IMR-90 (cell line): ENCODE results near the gene DISP2.

Experiments
- BHLHE40 ChIP-seq: fragments of 150-350 bp; IDR thresholded peaks from 2 replicates; pipeline ENCODE4 v1.6.1; 2016; ENCODE audit warnings: mild to moderate bottlenecking, low read depth, low read length
- CTCF ChIP-seq: conservative IDR thresholded peaks from 2 replicates; pipeline ENCODE4 v1.5.1; 2012; ENCODE audit warnings: mild to moderate bottlenecking, low read depth, low read length, improper control_type of control experiment
- ELK1 ChIP-seq: fragments of 150-350 bp; IDR thresholded peaks from 2 replicates; pipeline ENCODE4 v1.6.1; 2016; ENCODE audit warnings: low read depth, mild to moderate bottlenecking, low read length, moderate library complexity, borderline replicate concordance
- NFE2L2 ChIP-seq: fragments of 150-350 bp; IDR thresholded peaks from 2 replicates; pipeline ENCODE4 v1.6.1; 2016; ENCODE audit warnings: low read depth, mild to moderate bottlenecking, low read length
- POLR2A ChIP-seq: IDR thresholded peaks from 2 replicates; pipeline ENCODE4 v1.6.1; 2012; ENCODE audit warnings: mild to moderate bottlenecking, low read depth, low read length
- RAD21 ChIP-seq: IDR thresholded peaks from 2 replicates; pipeline ENCODE4 v1.6.1; 2012; ENCODE audit warnings: low read length, improper control_type of control experiment
- RCOR1 ChIP-seq: IDR thresholded peaks from 2 replicates; pipeline ENCODE4 v1.6.1; 2012; ENCODE audit warnings: mild to moderate bottlenecking, low read length, improper control_type of control experiment; ENCODE audit not compliant: insufficient replicate concordance
- RFX5 ChIP-seq: IDR thresholded peaks from 2 replicates; pipeline ENCODE4 v1.8.0; 2012; ENCODE audit warnings: low read depth, mild to moderate bottlenecking, low read length, moderate library complexity
- USF2 ChIP-seq: fragments of 150-350 bp; IDR thresholded peaks from 2 replicates; pipeline ENCODE4 v1.6.1; 2017; ENCODE audit warnings: mild to moderate bottlenecking, antibody characterized with exemption, low read length, low read depth

GRCh38 chr15:40389824-40390595 is 32.0 kb downstream of the DISP2 start:
- TF ChIP-seq CTCF, result no peak
- no peak for TF ChIP-seq POLR2A
- no peak for TF ChIP-seq BHLHE40
- TF ChIP-seq USF2, result no peak
- no peak for TF ChIP-seq NFE2L2
- no peak for TF ChIP-seq RFX5
- no peak for TF ChIP-seq ELK1
- no peak for TF ChIP-seq RAD21
- no peak for TF ChIP-seq RCOR1
